ENCODE results near the gene HELZ.

The HELZ gene

DNA sequence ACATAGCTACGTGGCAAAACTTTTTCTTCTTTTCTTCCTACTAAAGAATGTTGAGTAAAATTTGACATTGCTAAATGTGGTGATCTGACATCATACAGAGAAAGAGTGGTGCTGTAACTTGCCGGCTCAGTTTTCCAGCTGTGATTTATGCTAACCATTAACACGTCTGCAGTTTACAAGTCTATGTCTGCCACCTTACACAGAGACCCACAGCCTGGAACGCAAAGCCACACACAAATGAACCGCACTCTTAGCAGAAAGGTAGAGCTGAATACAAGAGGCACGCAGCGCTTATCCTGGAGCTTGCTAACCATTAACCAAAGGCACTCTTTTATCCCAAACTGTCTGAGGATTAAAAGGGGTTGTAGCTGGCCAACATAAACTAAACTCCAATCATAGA lies 168.7 kb downstream of the HELZ start:
- TF ChIP-seq, protein P1, sequence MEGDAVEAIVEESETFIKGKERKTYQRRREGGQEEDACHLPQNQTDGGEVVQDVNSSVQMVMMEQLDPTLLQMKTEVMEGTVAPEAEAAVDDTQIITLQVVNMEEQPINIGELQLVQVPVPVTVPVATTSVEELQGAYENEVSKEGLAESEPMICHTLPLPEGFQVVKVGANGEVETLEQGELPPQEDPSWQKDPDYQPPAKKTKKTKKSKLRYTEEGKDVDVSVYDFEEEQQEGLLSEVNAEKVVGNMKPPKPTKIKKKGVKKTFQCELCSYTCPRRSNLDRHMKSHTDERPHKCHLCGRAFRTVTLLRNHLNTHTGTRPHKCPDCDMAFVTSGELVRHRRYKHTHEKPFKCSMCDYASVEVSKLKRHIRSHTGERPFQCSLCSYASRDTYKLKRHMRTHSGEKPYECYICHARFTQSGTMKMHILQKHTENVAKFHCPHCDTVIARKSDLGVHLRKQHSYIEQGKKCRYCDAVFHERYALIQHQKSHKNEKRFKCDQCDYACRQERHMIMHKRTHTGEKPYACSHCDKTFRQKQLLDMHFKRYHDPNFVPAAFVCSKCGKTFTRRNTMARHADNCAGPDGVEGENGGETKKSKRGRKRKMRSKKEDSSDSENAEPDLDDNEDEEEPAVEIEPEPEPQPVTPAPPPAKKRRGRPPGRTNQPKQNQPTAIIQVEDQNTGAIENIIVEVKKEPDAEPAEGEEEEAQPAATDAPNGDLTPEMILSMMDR (IDR thresholded peaks at IDR 0.05; ENCODE audit: low read length, missing control alignments), result no peak
- H3K4me3 ChIP-seq (replicated peaks; ENCODE audit: low read depth, low read length), result no peak overlapping the region
- no peak for DNase-seq (ENCODE audit: low read depth)

DNA sequence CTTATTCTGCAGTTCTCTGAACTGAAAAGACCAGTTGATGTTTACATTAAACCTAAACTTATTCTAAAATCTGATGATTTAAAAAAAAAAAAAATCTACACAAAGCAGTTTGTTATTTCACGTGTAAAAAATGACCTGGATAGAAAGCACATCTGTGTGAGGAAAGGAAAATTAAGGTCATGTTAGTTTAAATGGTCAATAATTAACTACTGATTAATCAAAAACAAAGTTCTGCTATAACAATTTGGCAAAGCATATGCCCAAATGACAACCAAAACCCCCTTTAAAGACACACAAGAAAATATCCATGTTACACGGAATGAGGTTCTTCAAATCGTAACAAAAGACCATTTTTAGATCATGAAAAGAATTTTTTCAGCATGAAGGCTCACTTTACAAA lies 170.2 kb downstream of the HELZ start:
- TF ChIP-seq, protein P1 (IDR thresholded peaks at IDR 0.05; ENCODE audit: low read length, missing control alignments), result no peak
- no peak for DNase-seq (ENCODE audit: low read depth)
- no peak overlapping the region for H3K4me3 ChIP-seq (replicated peaks; ENCODE audit: low read depth, low read length)

DNA sequence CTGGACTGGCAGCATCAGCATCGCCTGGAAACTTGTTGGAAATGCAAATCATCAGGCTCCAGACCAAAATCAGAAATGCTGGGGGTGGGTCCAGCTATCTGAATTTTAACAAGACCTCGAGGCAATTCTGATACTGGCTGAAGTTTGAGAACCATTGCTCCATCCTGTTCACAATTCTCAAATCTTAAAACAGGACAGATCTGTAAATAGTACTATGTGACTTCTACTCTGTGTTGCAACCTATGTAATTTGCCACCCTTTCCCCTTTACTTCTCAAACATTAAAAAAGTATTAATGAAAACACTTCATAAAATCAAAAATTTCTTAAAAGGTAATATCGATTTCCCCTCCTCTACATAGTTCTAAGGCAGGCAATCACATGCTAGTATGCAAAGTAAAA lies 172.1 kb downstream of the HELZ start:
- no peak overlapping the region for H3K4me3 ChIP-seq (replicated peaks; ENCODE audit: low read depth, low read length)
- no peak for DNase-seq (ENCODE audit: low read depth)
- TF ChIP-seq, protein P1 (IDR thresholded peaks at IDR 0.05; ENCODE audit: low read length, missing control alignments), result no peak

DNA sequence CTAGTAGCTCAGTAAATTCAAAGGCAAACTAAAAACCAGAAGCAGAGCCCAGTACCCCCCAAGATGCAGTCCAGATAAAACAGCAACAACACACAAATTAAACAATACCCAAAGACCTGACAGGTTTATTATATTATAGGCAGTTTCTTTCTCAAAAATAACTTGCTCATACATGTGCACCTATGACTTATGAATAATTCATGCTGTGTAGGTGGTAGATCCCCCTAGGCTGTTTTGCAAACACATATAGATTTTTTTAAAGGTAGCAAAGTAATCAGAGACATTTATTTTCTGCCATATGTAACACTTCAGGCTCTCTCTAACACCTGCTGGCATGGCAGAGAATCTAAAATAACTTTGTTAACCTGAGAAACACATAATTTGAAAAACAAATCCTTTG lies 173.4 kb downstream of the HELZ start:
- TF ChIP-seq, protein P1 (IDR thresholded peaks at IDR 0.05; ENCODE audit: low read length, missing control alignments), result no peak
- no peak for DNase-seq (ENCODE audit: low read depth)
- H3K4me3 ChIP-seq (replicated peaks; ENCODE audit: low read depth, low read length), result no peak overlapping the region

DNA sequence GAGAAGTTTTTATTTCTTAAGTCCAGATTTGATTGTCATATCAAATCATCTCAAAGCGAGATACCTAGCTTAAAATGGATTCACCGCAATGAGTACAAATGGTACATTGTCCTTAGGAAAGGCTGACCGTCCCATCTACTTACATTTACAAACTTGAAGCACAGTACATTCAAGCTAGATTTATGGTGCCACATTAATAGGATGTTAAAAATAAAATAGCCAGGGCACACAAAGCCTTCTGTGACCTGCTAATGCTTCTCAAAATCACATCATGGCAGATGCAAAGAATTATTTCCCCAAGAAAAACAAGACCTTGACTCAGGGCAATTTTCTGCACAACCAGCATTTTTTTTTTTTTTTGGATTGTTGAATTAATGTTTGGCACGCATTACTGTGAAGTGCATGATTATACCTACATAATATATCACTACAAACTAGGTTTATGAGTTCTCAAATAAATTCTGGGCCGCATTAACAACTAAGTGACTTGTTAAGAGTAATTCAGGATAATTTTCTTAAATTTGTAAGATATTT lies 175.3 kb downstream of the HELZ start:
- TF ChIP-seq, protein P1 (IDR thresholded peaks at IDR 0.05; ENCODE audit: low read length, missing control alignments), result no peak
- H3K4me3 ChIP-seq (replicated peaks; ENCODE audit: low read depth, low read length), result no peak overlapping the region
- DNase-seq (ENCODE audit: low read depth), result no peak

DNA sequence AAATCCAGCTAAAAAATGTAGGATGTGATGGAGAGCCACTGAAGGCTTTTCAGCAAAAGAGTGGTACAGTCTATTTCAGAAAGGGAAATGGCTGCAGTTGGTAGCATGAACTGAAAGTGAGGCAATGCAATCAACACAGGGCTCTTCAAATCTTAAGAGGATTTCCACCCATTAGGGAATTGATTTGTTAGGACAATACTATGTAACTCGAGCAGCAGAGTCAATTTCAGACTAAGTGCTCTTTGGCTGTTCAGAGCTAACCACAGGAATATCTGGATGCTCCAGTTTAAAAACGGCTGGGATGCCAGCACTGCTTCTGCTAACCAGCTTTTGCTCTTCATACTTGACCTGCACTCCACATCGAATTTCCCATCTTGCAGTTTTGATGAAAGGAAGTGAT lies 176.0 kb downstream of the HELZ start:
- no peak overlapping the region for H3K4me3 ChIP-seq (replicated peaks; ENCODE audit: low read depth, low read length)
- TF ChIP-seq, protein P1 (IDR thresholded peaks at IDR 0.05; ENCODE audit: low read length, missing control alignments), result no peak
- DNase-seq (ENCODE audit: low read depth), result no peak

Measured in fibroblast of pulmonary artery (primary cell).